Measurements from ENCODE around the gene CDCP2. TPM values are rescaled to one million over a fixed set of nuclear protein-coding genes. Genes with fewer than 3 reads are reported as not detected.

CDCP2 gene
- total RNA-seq, 1 experiment from 2014 or later, result not detected

DNA sequence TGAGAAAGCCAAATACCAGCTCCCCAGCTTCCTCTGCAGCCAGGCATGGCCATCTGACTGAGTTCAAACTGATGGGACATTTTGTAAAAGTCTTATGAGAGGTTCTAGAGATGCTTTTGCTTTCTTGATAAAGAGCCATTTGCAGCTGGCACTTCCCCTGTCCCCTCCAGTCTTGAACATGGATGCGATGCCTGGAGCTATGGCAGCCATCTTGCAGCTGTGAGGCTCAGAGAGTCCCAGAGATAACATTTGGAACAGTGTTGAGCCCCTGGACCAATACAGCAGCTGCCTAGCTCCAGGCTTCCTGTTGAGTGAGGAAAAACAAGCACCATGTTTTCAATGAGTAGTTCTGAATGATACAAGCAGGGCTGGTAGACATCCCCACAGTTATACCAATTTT lies 13.8 kb downstream of the CDCP2 start:
- POLR2A ChIA-PET, result no interaction called here
- no peaks in the 10 kb centered on the region for H3K9me3 Mint-ChIP-seq
- CTCF ChIA-PET, result interaction anchor here (0.7 to 2.8 kb wide), 4 partner anchors 13 to 361 kb away, joined by 3 to 9 read pairs (median 4); no protein-coding TSS in a partner anchor

DNA sequence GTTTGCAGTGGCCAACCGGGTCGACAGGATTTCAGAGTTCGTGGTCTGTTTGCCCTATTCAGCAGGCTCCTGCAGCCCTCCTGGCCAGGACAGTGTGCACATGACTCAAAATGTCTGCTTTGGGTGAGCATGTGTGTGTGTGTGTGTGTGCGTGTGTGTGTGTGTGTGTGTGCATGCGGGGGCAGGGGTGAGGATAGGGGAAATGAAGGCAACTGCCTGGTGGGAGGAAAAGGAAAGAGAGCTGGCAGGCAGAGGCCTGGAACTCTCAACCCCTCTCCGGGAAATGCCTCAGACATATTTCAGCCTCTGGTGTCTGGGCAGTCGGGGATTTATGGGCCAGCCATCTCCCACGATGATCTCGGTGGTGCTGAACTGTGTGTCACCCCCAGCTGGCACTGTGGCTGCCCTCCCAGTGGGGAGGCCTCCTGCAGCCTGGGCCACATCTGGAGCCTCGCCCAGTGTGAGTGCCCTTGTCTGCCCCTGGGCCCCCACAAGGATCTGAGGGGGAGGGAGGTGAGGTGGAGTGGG lies 15.2 kb downstream of the CDCP2 start:
- TF ChIP-seq NFATC4 (CRISPR knock-in tag; IDR thresholded peaks at IDR 0.05), result no peak
- TF ChIP-seq, protein P1, sequence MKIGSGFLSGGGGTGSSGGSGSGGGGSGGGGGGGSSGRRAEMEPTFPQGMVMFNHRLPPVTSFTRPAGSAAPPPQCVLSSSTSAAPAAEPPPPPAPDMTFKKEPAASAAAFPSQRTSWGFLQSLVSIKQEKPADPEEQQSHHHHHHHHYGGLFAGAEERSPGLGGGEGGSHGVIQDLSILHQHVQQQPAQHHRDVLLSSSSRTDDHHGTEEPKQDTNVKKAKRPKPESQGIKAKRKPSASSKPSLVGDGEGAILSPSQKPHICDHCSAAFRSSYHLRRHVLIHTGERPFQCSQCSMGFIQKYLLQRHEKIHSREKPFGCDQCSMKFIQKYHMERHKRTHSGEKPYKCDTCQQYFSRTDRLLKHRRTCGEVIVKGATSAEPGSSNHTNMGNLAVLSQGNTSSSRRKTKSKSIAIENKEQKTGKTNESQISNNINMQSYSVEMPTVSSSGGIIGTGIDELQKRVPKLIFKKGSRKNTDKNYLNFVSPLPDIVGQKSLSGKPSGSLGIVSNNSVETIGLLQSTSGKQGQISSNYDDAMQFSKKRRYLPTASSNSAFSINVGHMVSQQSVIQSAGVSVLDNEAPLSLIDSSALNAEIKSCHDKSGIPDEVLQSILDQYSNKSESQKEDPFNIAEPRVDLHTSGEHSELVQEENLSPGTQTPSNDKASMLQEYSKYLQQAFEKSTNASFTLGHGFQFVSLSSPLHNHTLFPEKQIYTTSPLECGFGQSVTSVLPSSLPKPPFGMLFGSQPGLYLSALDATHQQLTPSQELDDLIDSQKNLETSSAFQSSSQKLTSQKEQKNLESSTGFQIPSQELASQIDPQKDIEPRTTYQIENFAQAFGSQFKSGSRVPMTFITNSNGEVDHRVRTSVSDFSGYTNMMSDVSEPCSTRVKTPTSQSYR (CRISPR knock-in tag; IDR thresholded peaks at IDR 0.05), result no peak
- no peak for TF ChIP-seq EMX1 (CRISPR knock-in tag; IDR thresholded peaks at IDR 0.05)
- TF ChIP-seq GTF2I (CRISPR knock-in tag; conservative IDR thresholded peaks at IDR 0.05), result no peak
- TF ChIP-seq, protein P2, sequence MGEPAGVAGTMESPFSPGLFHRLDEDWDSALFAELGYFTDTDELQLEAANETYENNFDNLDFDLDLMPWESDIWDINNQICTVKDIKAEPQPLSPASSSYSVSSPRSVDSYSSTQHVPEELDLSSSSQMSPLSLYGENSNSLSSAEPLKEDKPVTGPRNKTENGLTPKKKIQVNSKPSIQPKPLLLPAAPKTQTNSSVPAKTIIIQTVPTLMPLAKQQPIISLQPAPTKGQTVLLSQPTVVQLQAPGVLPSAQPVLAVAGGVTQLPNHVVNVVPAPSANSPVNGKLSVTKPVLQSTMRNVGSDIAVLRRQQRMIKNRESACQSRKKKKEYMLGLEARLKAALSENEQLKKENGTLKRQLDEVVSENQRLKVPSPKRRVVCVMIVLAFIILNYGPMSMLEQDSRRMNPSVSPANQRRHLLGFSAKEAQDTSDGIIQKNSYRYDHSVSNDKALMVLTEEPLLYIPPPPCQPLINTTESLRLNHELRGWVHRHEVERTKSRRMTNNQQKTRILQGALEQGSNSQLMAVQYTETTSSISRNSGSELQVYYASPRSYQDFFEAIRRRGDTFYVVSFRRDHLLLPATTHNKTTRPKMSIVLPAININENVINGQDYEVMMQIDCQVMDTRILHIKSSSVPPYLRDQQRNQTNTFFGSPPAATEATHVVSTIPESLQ (CRISPR knock-in tag; IDR thresholded peaks at IDR 0.05), result no peak
- no peak for TF ChIP-seq ESRRA (CRISPR knock-in tag; IDR thresholded peaks at IDR 0.05; ENCODE audit: borderline replicate concordance)
- TF ChIP-seq ATF1 (CRISPR knock-in tag; IDR thresholded peaks at IDR 0.05), result no peak
- no peak for TF ChIP-seq JAZF1 (CRISPR knock-in tag; IDR thresholded peaks at IDR 0.05)
- TF ChIP-seq, protein P3, sequence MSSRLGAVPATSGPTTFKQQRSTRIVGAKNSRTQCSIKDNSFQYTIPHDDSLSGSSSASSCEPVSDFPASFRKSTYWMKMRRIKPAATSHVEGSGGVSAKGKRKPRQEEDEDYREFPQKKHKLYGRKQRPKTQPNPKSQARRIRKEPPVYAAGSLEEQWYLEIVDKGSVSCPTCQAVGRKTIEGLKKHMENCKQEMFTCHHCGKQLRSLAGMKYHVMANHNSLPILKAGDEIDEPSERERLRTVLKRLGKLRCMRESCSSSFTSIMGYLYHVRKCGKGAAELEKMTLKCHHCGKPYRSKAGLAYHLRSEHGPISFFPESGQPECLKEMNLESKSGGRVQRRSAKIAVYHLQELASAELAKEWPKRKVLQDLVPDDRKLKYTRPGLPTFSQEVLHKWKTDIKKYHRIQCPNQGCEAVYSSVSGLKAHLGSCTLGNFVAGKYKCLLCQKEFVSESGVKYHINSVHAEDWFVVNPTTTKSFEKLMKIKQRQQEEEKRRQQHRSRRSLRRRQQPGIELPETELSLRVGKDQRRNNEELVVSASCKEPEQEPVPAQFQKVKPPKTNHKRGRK (CRISPR knock-in tag; IDR thresholded peaks at IDR 0.05; ENCODE audit: borderline replicate concordance), result no peak
- no peak for TF ChIP-seq IRF2 (CRISPR knock-in tag; IDR thresholded peaks at IDR 0.05; ENCODE audit: borderline replicate concordance, low read depth)
- no peak overlapping the region for H3K4me3 Mint-ChIP-seq
- H3K36me3 Mint-ChIP-seq, result no peaks in the 10 kb centered on the region
- POLR2A ChIA-PET, result no interaction called here
- H3K9me3 Mint-ChIP-seq, result no peaks in the 10 kb centered on the region
- CTCF ChIA-PET, result interaction anchor here (1.5 to 4.3 kb wide), 5 partner anchors 12 to 410 kb away, joined by 4 to 39 read pairs (median 5); partner anchors contain the start of gene ACOT11
- ATAC-seq, result no peak
- H3K27me3 Mint-ChIP-seq (ENCODE audit: low read depth), result peaks cover 3% of the 10 kb centered on the region; the same call in 1 of the 2 replicates
- no peak for DNase-seq (ENCODE audit: low spot score)
- H3K27ac Mint-ChIP-seq, result no peak overlapping the region
- H3K4me1 Mint-ChIP-seq, result peaks cover 35% of the 10 kb centered on the region

More for the DNA sequence above, 13.8 kb downstream of the CDCP2 start:
- TF ChIP-seq MXD4 (CRISPR knock-in tag; IDR thresholded peaks at IDR 0.05; ENCODE audit: borderline replicate concordance) (no peak), JAZF1 (CRISPR knock-in tag; IDR thresholded peaks at IDR 0.05) (no peak), GRHL2 (CRISPR knock-in tag; IDR thresholded peaks at IDR 0.05; ENCODE audit: insufficient replicate concordance, severe bottlenecking) (no peak), ZNF396 (CRISPR knock-in tag; IDR thresholded peaks at IDR 0.05; ENCODE audit: borderline replicate concordance) (no peak), ETV6 (CRISPR knock-in tag; IDR thresholded peaks at IDR 0.05) (no peak), ZNF219 (CRISPR knock-in tag; IDR thresholded peaks at IDR 0.05; ENCODE audit: borderline replicate concordance) (no peak), RELA (CRISPR knock-in tag; IDR thresholded peaks at IDR 0.05; ENCODE audit: borderline replicate concordance) (no peak), TCF7 (CRISPR knock-in tag; IDR thresholded peaks at IDR 0.05; ENCODE audit: low read depth) (no peak), NFE2L1 (CRISPR knock-in tag; IDR thresholded peaks at IDR 0.05) (no peak), ZNF263 (CRISPR knock-in tag; IDR thresholded peaks at IDR 0.05; ENCODE audit: low read depth) (no peak), KAT7 (CRISPR knock-in tag; IDR thresholded peaks at IDR 0.05; ENCODE audit: borderline replicate concordance) (no peak)
- TF ChIP-seq, protein P4, sequence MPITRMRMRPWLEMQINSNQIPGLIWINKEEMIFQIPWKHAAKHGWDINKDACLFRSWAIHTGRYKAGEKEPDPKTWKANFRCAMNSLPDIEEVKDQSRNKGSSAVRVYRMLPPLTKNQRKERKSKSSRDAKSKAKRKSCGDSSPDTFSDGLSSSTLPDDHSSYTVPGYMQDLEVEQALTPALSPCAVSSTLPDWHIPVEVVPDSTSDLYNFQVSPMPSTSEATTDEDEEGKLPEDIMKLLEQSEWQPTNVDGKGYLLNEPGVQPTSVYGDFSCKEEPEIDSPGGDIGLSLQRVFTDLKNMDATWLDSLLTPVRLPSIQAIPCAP (CRISPR knock-in tag; IDR thresholded peaks at IDR 0.05), result no peak
- TF ChIP-seq, protein P5, sequence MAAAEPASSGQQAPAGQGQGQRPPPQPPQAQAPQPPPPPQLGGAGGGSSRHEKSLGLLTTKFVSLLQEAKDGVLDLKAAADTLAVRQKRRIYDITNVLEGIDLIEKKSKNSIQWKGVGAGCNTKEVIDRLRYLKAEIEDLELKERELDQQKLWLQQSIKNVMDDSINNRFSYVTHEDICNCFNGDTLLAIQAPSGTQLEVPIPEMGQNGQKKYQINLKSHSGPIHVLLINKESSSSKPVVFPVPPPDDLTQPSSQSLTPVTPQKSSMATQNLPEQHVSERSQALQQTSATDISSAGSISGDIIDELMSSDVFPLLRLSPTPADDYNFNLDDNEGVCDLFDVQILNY (CRISPR knock-in tag; IDR thresholded peaks at IDR 0.05), result no peak
- TF ChIP-seq, protein P6, sequence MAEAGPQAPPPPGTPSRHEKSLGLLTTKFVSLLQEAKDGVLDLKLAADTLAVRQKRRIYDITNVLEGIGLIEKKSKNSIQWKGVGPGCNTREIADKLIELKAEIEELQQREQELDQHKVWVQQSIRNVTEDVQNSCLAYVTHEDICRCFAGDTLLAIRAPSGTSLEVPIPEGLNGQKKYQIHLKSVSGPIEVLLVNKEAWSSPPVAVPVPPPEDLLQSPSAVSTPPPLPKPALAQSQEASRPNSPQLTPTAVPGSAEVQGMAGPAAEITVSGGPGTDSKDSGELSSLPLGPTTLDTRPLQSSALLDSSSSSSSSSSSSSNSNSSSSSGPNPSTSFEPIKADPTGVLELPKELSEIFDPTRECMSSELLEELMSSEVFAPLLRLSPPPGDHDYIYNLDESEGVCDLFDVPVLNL (CRISPR knock-in tag; IDR thresholded peaks at IDR 0.05; ENCODE audit: borderline replicate concordance, low read depth), result no peak
- Mint-ChIP-seq H3K27me3 (ENCODE audit: low read depth) (peaks cover 3% of the 10 kb centered on the region; the same call in 1 of the 2 replicates), H3K36me3 (no peaks in the 10 kb centered on the region), H3K27ac (no peak overlapping the region), H3K4me1 (peaks cover 35% of the 10 kb centered on the region), H3K4me3 (no peak overlapping the region)
- DNase-seq (ENCODE audit: low spot score) (no peak), ATAC-seq (no peak)

Measured in WTC11 (cell line).